Stimulated activated CD4-positive, alpha-beta T cell treated with anti-CD3 and anti-CD28 coated beads, Interleukin-4, amount 100 ng/mL, for 1 hour (primary cell): Measurements from ENCODE around the gene ITGA3.
"Not testable (repeated sequence)": the region's sequence is repeated elsewhere in the genome, so short reads cannot be mapped to it uniquely, and the experiment has no call there.

Source experiments
- DNase-seq: peaks from one replicate; pipeline ENCODE4 v3.0.0-alpha.2; 2020

The ITGA3 gene

DNA sequence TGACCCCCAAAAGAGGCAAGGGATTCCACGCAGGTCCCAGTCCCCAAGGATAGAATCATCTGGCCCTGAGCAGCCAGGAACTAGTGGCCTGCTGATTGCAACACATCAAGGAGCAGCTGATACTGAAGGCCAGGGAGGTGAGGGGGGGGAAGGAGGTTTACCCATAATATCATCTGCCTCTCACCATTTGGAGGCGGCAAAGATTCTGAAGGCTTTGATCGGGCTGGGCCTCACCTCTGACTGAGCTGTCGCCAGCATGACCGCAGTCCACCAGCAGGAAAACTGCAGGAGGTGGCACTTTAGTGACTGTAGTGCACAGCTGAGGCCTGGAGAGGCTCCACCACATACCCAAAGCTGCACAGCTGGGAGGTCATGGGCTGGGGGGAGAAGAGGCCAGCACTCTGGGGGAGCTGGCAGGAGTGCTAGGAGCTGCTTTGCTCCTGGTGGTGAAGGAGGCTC is 20.5 kb upstream of the ITGA3 start:
- DNase-seq: no peak

DNA sequence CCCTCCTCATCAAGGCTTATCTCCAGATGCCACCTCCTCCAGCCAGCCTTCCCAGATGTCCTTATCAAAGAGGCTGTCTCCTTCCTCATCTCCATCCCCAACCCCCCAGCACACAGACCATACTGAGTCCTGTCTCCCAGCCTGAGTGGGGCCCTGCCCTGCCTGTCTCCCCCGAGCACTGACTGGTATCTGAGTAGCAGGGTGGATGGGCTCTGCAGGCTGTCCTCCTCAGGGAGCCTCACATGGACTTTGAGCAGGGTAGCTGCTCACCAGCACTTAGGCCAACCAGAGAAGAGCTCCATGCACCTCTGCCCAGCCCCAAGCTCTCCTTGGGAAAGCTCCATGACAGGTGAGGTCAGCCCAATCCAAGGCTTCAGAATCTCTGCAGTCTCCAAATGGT is 20.0 kb upstream of the ITGA3 start:
- DNase-seq: no peak

DNA sequence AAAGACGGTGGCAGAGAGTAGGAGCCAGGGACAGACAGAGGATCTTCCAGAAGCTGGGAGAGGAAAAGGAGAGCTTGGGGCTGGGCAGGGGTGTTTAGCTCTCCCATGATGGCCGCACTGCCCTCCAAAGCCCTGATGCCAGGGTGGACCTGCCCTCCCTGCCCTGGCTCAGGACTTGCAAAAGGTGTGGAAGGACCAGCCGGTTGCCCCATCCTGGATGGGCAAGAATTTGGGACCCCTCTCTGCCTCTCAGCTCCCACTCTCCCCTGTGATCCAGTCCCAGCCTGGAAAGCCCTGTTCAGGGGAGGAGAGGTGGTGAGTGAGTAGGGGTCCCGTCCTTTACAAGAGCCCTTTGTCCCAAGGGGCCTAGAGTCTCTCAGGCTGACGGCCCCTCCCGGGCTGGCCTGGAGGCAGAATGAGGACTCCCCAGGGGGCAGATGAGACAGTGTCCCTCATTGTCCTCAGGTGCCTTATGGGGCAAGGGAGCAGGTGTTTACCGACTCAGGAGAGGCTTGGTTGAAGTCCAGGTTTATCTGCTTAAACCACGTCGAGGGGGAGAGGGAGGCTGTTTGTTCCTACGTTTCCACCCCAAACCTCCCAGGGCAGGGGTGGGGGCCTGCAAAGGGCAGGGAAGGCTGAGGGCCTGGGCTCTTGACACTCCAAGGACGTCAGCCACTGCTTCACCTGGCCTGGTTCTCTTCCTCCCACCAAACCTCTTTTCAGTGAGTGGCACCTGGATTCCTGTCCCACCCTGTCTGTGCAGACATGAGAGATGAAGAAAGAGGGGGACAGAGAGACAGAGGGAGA is 19.3 kb upstream of the ITGA3 start:
- DNase-seq: no peak

DNA sequence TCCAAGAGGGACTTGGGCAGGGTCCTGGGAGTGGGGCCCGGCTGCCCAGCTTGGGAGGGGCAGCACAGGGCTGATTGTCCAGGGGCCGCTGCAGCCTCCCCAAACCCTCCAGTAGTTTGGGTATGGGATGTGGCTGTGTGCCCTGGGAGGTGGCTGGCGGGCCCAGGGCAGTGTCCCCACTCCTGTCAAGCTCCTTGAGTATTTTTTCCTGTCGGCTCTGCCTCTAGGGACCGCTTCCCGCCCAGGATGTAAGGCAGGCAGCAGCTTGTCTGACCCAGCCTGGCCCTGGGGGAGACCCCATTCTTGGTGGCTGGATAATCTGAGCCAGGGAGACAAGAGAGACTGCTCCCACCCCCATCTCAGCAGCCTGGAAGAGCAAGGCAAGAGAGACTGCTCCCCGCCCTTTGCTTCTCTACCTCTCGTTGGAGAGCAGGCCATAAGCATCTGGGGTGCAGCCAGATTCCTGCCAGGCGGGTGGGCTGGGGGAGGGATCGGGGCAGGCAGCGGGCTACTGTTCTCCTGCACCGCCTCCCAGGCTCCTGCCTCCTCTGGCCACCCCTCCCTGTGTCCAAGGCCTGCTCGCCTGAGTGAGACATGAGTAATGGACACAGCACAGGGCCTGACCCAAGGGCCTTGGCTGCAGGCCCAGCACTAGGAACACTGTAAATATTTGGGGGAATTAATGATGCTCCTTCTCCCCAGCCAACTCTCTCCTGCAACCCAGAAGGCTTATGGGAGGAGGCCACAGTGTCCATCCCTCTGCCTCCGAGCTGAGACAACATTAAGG is 18.4 kb upstream of the ITGA3 start:
- DNase-seq: no peak

DNA sequence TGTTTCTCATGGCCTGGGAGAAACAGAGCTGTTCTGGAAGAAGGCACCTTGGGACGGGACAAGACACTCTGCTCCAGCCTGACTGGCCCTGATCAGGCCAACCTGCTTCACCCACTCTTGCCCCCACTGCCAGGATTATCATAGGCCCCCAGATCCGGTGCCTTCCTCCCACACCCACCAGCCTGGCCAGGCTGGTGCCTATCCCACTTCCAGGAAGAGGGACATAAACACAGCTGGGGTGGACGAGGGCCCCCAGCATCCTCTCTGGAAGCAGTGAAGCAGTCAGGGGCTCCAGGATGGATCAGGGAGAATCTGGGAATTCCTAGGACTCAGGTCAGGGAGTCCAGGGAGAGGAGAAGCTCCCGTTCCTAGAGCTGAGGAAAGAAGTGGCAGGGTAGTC is 16.9 kb upstream of the ITGA3 start:
- no peak for DNase-seq

DNA sequence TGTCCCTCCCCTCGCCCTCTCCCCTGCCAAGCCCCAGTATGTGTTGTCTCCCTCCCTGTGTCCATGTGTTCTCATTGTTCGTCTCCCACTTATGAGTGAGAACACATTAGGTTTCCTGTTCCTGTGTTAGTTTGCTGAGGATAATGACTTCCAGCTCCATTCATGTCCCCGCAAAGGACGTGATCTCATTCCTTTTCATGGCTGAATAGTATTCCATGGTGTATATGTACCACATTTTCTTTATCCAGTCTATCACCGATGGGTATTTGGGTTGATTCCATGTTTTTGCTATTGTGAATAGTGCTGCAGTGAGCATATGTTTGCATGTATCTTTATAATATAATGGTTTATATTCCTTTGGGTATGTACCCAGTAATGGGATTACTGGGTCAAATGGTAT is 15.4 kb upstream of the ITGA3 start:
- not testable (repeated sequence) for DNase-seq

DNA sequence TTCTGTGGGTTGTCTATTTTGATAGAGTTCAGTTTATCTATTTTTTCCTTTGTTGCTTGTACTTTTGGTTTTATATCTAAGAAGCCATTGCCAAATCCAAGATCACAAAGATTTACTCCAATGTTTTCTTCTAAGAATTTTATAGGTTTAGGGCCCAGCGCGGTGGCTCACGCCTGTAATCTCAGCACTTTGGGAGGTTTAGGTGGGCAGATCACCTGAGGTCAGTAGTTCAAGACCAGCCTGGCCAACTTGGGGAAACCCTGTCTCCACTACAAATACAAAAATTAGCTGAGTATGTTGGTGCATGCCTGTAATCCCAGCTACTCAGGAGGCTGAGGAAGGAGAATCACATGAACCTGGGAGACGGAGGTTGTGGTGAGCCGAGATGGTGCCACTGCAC is 13.7 kb upstream of the ITGA3 start:
- DNase-seq: no peak

DNA sequence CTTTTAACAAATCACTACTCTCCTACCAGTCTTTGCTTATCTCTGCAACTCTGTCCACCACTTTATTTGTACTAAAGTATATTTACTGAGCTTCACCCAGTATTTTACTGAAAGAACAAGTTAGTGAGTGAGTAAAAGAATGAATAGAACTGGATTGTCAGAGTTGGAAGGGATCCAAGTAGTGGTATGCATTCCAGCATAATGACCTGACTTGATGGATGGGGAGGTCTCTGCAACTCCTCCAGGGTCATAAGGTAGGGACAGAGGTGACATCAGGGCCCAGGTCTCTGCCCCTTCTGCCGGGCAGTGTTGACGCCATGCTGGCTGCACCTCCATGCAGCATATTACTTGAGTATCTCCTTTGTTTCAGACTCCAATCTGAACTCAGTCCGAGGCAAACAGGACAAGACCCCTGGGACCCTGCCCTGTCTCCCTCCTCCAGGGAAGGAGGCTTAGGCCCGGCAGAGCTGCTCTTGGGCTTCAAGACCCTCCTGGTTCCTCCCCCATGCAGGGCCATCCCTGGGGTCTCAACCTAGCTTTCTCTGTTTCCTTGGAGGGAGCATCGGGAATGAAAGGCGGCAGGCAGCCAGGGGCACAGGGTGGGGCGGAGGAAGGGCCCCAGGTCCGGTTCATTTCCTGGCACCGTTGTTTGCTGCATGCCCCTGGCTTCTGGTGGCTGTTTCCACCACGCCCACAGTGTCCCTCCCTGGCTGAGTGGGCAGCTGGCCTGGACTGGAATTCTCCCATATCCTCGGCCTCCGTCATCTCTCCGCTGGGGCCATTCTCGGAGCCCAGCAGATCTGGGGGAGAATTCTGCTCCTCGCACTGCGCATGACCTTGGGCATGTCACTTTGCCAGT is 12.4 kb upstream of the ITGA3 start:
- DNase-seq: no peak

DNA sequence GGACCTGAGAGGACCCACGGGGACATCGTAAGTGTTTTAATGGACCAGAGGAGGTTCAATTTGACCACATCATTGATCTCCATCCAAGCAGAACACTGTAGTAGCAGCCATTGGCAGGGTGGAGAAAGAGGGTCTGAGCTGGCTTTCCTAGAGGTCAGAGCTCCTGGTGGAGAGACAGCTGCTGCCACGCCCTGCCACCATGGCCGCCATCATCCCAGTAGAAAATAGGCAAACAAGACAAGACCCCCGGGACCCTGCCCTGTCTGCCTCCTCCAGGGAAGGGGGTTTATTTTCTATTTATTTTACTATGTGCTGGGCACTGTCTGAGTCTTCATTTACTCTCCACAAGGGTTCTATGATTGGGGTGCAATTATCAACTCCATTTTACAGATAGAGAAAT is 11.4 kb upstream of the ITGA3 start:
- DNase-seq: no peak

DNA sequence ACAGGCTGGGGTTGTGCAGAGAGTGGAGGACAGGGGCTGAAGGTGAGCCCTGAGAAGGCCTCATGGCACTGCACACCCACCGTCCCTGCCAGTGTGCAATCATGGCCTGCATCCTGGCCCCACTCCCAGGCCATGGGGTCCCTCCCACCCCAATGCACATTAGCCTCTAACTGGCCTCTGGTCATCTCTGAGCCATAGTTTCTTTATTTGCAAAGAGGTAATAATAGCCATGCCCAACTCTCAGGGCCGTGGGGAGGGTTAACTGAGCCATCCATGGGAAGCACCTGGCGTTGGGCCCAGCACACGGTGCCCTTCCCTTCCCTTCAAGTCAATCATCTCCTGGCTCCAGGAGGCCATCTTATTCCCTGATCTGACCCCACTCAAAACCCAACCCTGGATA is 10.8 kb upstream of the ITGA3 start:
- DNase-seq: no peak

DNA sequence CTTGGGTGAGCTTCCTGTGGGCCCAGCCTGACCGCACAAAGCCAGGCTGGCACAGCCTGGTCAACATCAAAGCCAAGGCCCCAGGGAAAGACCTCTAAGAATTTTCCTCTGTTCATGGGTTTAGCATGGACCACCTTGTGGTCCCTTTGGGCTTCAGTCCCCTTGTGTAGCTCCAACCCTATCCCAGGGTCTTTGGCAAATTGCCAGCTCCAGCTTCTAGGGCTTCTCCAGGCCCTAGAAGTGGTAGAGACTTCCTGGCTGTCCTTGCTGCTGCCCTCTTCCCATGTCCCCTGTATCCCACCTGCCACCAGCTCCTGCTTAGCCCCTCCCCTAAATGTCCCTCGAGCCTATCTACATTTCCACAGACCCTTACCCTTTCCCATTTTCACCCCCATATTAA is 9.7 kb upstream of the ITGA3 start:
- no peak for DNase-seq

DNA sequence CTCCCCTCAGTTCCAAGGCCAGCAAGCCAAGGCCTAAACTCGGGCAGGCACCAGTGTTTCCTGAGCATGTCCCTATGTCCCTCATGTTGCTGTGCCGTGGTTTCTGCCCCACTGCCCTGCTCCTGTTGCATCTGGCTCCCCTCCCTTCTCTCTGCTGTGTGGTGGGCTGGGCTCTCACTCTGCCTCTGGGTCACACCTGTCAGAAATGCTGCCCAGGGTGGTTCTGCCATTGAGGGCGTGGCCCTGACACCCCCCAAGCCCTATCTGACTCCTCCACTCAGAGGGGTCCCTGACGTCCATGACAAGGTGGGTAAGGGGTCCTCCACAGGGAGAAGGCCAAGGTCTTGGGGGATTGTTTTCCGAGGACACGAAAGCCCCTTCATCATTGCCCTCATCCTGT is 9.2 kb upstream of the ITGA3 start:
- no peak for DNase-seq

DNA sequence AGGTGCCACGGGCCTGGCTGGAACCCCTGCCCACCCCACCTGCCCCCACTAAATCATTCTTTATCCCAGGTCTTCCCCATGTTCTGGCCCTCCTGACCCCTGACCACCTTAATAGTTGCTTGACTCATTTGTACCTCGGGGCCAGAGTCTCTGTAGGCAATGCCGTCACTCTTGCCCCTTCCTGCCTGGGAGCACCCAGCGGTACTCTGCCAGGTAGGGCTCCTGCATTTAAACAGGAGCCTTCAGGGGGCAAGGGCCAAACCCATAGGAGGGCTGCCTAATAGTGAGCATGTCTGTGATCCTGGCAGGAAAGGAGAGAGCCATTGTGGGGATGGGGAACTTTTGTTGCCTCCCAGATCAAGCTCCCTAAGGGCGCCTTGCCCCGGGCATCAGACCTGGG is 8.8 kb upstream of the ITGA3 start:
- DNase-seq: no peak

DNA sequence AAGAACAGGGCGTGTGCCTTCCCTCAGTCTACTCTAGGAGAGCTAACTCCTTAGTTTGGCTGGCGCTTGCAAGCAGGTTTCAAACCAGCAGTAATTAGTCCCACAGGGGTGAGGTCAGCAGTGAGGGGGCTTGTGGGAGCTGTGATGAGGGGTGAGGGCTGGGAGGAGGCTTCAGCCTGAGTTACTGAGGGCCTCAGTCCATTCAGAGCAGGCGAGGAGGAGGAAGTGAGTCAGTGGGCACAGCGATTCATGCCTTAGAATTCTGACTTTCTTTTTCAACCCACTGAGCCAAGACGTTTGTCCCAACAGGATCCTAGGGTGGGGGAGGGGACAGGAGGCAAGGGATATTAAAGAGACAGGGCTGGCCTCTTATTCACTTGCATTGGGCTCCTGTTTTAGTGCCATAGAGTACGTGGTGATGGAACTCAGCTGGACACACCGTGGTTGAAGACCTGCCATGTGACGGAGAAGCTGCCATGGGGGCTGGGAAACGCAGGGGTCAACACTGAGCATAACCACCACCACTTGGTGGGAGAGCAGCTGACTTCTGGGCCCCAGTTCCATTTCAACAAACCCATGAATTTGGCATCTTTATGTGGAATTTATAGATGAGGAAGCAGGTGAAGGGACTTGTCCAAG is 8.3 kb upstream of the ITGA3 start:
- no peak for DNase-seq

DNA sequence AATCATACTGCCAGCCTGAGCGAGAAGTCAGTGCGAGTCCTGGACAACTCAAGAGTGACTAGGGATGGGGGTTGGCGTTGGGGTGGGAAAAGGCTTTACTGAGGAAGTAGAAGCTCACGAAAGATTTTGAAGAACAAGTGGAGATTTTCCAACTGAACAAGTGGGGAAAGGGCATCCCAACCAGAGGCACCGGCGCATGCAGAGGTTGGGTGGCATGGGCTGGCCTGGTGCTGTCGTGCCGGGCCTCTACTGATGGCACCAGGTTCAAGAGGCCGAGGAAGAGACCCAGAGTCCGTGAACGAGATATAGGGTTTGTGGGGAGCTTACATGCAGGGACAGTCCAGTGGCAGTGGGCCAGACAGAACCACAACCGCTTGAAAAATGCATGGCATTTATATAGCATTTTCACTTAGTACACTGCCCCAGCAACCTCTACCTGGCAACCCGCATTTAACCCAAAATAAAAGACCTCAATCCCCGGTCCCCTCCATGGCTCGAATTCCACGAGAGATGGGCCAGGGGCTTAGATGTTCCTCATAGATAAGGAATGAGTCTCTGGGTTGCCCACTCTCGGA is 7.7 kb upstream of the ITGA3 start:
- DNase-seq: no peak

DNA sequence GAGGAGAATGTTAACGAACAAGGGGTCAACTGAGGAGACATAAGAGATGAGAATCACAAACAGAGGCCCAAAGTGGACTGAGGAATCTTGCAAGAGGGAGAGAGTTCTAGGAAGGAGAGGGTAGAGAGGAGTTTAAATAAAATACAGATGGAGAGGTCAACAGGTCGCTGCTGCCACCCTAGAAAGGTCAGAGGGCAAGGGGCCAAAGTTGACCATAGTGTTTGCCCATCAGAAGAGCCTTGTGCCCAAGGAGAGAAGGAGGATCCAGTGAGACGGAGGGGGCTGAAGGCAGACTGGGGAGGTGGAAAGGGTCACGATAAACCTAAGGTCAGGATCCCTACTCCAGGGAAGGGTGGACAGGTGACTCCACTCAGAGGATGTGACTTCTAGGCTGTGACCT is 6.9 kb upstream of the ITGA3 start:
- DNase-seq: no peak

DNA sequence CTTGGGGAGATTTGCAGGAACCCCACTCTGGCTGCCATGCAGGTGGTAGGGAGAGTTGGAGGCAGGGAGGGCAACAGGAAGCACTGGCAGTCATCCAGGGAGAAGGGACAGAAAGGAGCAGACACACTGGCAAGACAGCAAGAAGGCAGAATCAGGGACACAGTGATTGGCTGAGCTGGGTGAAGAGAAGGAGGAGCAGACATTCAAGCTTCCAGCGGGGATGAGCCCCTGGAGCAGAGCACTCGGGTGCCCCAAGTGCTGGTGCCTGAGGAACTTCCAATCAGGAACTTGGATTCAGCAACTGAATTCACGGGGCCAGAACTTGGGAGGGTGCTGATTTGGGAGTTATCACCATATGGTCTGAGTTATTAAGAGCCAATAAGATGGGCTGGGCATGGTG is 6.3 kb upstream of the ITGA3 start:
- DNase-seq: no peak

DNA sequence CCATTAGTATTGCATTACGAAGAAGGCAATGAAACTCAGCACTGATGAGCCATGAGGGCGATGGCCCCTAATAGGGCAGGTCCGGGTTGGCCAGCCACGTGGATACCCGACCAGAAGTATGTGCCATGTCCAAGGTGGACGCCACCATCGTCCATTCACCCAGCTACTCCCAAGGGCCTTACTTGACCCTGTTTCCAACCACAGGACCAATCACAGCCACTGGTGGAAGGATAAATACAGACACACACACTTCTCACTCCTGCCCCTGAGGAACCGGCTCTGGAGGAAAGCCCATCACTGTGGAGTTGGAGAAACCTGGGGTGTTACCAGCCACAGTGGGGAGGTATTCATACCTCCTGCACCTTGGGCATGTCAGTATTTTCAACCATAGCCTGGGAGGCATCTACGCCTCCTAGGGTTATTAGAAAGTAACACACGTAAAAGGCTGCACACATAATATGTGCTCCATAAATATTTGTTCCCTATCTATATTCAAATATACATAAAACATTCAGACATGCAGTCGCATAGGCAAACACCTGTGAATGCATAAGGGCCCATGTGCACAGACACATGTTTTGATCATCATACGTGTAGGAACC is 5.4 kb upstream of the ITGA3 start:
- DNase-seq: no peak

DNA sequence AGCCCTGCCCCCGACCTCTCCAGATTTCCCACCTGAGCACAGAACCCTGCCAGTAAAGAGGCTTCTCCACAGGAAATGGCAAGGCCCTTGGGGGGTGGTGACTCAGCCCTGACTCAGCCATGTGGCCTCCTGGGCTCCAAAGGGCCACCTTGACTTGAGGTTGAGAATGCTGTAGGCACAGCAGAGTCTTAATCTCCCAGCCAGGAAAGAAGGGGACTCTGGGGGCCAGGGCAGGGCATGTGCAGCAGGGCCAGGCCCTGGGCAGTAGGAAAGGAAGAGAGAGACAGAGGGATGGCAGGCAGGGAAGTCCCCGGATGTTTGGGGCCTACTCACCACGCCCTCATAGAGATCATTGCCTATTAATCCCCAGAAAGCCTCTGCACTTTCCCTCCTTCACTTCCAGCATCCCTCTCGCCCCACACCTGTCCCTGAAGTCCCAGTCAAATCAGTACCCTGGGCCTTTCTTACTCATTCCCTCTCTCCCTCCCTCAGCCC is 4.8 kb upstream of the ITGA3 start:
- peak; percentile 63 for DNase-seq

DNA sequence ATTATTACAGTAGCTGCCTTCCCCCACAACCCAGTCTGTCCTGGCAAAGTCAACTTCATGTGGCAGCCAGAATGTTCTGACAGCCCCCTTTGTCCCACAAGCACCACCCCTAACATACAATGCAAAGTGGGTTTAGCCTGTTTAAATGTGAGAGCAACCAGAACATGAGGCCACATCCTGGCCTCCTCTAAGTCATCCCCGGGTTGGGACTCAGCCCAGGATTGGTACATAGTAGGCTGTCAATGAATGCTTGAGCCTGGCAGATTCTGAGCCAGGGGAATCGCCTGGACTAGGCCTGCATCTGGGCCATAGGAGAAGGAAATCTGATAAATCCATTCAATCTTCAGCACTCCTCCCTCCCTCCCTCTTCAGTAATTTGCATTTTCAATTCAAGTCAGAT is 4.3 kb upstream of the ITGA3 start:
- no peak for DNase-seq

DNA sequence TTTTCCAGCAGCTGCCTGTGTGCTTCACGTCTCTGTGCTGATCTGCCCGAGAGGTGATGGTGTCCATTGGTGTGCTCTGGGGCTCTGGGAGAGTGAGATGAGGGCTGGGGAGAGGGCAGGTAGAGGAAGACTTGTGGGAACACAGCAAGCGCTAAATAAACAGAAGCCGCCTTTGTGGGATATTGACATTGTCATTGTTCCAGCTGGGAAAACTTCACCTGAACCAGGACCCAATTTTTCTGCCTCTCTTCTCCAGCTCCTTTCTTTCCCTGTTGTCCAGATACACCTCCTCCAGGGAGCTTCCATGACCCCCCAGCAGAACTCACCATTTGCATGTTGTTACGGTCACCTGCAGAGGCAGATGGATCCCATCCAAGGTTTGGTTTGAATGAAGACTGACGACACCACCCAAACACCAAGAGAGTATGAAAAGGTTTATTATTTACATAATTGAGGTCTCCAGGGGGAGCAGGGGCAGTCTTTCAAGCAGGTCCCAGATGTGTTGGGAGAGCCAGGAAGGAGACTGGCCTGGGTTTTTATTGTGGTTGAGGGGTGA is 3.6 kb upstream of the ITGA3 start:
- DNase-seq: no peak
